ENCODE measurements around the gene GRIN2A. TPM values are rescaled to one million over a fixed set of nuclear protein-coding genes. Genes with fewer than 3 reads are reported as not detected.

The GRIN2A gene
- polyA plus RNA-seq, 12 donors = 0.11 to 1.00 (median 0.36) TPM; not detected in 2

DNA sequence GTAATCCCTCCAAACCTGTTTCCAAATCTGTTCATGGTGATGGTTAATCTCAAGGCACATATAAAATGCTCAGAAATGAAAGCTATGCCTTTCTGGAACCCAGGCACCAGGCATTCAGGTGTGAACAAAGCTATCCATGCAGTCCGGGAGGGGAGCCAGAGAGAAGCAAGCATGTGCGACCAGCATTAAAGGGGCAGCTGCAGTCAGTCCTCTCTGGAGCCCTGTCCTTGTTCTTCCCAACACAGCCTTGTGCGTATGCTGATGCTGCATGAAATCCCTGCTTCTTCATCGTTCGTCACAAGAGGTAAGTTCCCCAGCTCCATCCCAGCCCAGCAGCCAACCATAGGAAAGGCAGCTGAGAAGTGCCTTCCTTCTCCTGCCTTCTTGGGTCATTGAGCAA is 148.7 kb downstream of the GRIN2A start:
- DNase-seq = no peak

DNA sequence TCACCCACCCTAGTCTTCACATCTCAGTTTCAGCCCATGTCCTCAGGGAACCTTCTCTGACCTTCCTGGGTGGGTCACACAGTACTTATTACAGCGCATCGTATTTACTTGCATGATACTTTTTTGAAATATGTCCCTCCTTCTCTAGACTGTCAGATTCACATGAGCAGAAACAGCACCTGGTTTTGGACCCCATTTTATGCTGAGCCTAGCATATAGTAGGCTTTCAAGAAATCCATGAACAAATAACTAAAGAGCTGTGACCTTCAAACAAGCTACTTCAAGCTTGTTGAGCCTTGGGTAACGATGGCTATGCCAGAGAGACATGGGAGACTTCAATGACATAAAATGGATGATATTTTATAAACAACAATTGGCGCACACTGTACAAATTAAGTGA is 150.3 kb downstream of the GRIN2A start:
- no peak for DNase-seq

DNA sequence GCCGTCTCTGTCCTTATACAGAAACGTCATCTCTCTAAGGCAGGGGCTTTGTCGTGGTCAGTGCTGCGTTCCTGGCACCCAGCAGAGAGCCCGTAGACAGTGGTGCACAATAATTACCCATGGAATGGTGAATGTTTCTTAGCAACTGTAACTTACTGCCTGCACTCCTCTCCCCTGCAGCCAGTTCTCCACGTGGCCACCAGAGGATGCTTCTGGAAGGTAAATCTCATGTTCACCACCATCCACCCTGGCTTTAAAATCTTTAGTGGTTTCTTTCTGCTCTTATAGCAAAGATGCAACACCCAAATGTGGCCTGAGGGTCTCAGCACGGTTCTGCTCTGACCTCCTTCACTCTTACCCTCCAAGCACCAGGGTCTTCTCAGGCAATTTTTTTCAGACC is 150.8 kb downstream of the GRIN2A start:
- DNase-seq = no peak

DNA sequence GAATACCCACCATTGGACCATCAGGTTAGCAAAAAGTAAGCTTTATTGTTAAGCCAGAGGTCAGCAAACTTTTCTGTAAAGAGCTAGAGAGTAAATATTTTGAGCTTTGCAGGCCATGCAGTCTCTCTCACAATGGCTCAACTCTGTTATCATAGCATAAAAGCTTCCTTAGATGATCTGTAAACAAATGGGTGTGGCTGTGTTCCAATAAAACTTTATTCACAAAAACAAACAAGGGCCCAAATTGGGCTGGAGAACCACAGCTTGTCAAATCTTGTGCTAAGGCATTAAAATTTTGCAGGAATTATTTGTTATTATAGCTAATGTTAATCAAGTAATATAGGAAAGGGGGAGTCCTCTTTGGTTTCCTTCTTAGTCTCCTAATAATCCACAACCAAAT is 153.6 kb downstream of the GRIN2A start:
- no peak for DNase-seq

DNA sequence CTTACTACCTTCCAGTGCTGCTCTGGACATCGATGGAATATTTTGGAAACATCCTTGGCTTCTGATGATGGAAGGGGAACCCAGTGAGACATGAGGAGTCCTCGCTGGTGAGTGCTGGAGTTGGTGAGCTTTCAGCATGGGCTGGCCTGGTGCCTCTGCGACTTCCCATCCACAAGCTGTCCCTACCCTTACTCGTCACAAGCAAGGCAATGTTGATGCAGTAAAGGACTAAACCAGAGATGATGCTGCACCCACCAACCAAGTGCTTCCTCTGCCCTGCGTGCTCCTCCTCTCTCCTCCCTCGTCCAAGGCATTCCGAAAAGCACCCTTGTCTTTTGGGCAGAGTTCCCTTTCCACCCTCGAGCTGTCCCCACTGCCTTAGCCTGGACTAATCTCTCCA is 154.7 kb downstream of the GRIN2A start:
- no peak for DNase-seq

DNA sequence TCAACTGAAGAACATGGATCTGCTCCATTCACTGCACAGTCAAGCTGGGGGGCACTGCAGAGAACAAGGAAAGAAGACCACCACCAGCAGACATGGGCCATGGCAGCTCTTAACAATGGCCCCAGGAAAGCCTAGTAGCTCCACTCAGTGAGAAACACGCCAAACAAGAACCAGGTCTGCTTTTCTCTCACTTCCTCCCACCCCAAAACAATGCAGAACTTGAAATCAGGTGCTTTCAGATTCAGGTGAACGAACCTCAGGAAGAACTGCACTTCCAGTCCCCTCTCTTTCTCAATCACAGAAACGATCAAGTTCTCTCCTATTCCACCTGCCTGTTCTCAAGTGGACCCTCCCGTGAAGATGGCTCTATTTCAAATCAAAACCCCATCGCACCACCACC is 155.6 kb downstream of the GRIN2A start:
- no peak for DNase-seq

DNA sequence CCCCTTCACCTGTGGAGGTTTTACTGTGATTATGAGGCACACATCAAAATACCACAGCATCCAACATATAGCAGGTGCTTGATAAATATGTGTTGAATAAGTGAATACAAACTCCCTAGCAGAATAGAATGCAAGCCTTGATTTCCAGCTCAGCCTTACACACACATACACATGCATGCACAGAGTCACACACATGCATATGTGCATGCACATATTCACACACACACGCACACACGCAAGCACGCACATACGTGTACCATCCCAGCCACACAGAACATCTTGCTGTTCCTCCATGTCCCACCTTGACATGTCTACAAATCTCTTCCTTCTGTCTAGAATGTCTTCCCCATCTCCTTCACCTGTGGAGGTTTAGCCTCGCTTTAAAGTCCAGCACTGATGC is 160.1 kb downstream of the GRIN2A start:
- DNase-seq = no peak

DNA sequence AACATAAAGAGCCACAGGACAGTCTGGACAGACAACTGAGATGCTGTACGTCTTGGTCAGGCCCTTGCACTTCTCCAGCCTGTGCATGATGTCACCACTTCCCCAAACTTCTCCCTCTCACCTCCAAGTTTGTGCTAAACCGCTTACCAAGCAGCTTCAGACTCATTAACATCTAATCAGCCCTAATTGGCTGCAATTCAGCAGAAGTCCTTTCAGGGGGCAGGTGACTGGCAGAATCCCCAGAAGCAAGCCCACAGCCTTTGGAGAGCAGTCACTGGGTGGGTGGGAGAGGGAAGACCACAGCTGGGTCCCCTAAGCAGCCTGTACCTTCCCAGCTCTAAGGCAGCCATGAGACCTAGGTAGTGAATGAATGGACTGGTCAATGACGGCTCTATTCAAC is 161.4 kb downstream of the GRIN2A start:
- no peak for DNase-seq

DNA sequence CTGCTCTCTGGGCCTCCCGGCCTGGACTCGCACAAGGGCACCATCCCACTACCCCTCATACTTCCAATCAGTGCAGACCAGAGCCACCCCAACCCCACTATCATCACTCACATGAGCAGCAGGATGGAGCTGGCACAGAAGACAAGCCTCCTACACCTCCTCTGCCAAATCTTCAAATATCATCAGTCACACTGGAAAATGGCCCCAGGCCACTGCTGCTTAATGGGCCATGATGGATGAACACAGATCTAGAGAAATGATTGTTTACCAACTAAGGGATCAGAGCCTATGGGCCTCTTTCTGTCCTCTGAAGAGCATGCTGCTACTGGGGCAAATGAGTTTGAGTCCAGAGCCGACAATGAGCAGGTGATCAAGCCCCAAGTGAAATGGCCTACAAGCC is 165.5 kb downstream of the GRIN2A start:
- no peak for DNase-seq

DNA sequence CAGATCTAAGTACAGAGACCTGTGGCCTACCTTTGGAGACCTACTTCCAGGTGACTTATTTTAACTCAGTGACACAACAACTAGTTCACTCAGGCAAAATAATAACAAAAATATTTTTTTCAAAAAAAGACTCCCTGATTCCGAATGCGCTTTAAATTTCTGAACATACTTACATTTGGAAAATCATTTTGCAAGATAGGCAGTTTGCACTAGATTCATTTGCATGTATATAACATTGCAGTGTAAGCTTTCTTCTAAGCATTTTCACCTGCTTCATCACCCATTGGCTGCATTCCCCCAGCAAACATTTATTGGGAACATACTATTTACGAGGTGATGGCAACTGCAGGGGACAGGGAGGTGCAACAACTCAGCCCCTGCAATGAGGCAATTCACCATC is 166.8 kb downstream of the GRIN2A start:
- DNase-seq = no peak

DNA sequence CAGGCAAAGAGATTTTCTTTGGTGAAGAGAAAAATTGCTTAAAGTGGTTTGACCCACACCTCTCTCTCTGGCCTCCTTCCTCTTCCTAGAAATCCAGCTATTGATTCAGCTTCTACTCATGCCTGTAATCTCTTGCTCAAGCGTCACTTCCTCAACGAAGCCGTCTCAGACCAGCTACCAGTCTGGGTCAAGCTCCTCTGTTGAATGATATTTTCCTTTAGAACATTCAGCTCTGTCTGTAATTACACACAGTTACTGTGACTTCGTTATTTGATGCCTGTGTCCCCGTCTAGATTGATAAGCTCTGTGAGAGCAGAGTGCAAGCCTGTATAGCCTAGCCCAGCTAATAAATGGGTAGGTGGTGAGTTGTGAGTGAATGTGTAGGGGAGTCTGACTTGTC is 168.5 kb downstream of the GRIN2A start:
- DNase-seq = no peak

DNA sequence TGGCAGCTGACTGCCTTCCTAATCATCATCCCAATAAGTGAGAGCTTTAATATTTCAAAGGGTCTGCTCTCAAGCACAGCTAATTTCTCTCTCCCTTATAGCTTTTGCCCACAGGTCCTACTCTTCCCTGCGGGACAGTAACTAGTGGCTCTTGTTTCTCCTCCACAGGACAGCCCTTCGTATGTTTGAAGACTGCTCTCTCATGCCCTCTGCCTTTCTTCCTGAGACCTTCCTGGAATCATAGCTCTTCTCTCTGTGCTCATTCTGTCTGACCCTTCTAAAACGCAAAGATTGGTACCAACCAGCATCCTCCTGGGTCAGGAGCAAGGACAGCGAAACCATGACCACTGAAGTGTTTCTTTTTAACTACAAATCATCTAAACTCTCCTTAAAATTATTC is 168.9 kb downstream of the GRIN2A start:
- DNase-seq = no peak

DNA sequence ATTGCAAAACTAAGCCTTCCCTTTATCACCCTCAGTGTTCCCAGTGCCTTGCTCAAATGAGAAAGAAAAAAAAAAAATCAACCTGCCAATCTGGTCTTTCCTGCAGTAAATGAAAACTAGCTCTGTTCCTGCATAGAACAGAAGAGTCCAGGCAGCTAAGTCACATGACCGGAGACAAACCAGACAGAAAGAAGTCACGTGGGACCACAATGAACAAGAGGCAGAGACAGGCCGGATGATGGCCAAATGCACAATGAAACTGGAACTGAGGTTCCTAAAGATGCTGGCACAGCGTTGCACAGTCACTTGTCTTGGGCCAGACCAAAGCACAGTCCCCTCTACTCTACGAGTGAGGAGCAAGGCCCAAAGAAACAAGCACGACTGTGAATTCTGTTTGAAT is 172.5 kb downstream of the GRIN2A start:
- no peak for DNase-seq

DNA sequence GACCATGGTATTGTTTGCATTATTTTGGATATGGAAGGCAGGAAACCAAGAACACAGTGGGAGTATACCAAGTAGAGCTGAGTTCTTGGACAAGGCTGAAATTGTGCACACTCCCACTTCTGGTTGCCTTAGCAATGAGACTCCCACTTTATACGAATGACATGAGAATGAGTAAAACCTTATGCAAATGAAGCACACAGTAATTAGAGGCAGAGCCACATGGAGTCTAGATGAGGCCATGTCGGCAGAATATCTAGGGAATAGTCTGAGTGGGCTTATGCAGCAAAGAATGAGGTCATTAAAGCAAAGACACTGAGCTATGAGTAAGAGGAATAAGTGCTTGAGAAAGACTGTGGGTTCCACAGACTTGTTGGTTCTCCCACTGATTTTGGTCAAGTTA is 178.7 kb downstream of the GRIN2A start:
- no peak for DNase-seq

DNA sequence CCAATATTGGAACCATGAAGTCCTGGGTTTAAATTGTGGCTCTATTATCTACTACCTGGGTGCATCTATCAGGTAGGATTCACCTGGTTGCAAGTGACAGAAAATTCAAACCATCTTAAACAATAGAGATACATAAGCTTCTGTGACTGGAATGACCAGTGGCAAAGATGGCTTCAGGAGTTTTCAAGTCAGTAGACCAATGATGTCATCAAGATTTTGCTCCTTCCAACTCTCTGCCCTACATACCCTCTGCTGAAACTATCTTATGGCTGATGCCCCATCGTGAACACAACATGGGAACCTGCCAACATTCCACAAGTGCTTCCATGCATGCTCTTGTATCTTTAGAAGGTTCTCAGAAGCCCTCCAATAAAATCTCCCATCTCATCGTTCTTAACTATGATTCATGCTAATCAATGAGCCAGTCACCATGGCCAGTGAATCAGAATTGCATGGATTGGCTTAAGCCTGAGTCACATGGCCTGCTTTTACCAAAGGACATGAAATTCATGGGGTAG is 180.9 kb downstream of the GRIN2A start:
- no peak for DNase-seq

DNA sequence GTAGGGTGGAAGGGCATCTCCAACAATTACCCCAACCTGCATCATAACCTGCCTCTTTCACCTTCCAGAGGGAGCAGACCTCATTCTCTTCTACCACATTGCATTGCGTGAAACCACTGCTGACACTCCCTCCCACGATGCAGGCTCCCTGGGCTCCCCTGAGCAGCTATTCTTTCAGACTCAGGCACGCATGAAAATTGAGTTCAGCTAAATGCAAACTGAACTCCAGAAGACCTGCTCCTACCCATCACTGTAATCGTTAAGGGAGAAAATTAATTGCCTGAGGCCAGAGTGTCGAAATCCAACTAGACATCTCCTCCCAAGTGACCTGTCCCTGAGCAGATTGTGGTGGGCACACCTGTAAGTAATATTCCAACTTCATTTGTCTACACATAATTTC is 186.0 kb downstream of the GRIN2A start:
- no peak for DNase-seq

DNA sequence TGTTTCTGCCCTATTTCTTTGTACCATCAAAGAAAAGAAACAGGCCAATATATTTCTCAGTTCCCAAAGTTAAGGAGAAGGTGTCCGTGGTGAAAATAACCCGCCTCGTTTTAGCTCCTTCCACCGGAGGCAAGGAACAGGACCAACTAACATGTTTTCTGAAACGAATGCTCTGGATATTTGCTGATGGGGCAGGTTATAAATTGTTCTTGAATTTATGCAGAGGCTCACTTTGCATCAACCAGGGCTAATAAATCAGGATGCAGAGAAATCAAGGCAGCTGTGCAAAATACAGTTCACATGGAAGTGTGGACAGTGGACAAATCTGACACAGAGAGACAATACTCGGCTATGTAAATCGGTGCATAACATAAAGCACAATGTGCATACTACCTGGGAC is 189.8 kb downstream of the GRIN2A start:
- DNase-seq = no peak

DNA sequence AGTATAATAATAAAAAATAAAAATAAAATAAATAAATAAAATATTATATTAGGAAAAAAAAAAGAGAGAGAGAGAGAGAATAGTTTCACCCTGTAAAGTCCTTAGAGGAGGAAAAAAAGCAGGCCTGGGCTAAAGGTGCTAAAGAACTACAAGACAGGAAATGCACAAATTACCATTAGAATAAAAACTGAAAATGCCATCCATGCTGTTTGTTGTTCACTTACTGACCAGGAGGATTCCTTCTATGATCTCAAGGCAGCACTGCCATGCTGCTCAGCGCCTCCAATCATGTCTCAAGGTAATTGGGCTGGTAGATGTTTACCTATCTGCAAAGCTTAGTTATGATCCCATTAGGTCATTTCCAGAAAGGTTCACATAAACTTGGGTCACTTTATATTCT is 201.2 kb downstream of the GRIN2A start:
- DNase-seq = no peak

DNA sequence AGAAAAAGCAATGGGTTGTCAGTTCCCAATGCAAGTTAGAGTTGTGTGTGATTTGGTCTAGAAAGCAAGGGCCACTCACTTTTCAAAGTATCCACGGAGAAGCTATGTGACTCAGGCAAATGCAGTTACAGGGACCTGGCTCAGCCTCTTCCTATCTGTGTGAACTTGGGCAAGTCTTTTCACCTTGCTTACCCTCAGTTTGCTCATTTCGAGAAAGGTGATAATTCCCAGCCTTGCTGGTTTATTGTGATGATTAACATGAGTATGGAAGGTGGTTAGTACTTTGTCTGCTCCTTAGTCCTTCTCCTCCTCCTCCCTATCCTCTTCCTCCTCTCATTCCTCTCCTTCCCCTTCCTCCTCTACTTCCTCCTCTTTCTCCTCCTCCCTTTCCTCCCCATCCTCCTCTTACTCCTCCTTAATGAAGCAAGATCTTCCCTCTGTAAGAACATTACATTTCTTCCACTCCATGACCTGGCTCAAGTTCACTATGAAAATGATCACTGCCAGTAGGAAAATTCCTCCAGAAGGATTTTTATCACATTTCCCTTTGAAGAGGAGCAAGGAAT is 204.0 kb downstream of the GRIN2A start:
- DNase-seq = no peak

DNA sequence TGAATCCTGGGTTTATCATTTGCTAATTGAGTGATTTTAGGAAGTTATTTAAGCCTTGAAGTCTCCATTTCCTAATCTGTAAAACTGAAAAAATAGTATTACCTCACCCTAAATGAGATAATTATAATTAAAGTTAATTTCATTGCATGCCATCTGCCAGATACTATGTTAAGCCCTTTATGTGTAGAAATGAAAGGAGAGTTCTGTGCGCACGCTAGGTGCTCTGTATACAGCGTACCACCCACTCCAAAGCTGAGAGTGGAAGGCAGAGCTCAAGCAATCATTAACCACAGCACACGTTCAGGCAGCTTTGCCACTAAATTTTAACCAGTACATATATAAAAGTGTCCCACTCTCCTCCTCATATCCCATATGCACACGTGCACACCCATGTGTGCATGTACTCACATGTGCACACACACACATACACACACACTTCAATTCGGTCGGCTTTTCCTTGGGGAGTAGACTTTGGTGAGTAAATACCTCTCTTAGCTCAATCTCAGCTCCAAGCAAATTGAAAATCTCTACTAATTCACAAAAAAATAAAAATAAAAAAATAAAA is 204.8 kb downstream of the GRIN2A start:
- DNase-seq = no peak

DNA sequence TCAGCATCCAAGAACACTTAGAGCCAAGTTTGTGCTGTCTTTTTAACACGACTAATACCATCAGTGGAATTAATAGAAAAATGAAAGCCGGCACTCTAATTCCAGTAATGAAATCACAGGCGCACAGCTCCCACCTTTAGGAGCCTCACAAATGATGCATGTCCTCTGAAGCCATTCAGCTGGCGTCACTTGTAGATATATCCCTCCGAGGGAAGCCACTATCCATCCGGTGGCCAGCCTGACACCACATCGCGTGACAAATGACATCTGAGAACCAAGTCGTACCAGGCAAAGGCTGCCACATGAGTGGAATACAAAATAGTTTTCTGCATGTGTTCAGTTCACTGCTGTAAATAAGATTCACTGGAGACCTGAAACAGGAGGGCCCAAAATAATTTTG is 205.6 kb downstream of the GRIN2A start:
- DNase-seq = no peak

DNA sequence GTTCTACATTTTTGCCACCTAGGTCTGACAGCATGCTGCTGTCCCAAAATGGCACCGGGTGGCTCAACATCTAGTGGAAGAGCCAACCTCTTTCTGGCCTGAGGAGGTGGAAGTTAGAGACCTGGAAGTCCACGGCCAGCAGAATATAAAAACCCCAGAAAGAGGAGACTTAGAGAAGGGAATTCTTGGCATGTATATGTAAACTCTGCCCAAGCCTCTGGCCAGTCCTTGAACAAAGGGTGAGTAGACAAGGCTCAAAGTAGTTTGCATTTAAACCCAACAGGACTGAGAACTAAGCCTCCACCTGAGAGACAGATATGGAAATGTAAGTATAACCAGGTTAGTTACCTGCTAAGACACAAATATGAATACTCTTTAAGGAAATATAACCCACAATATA is 210.3 kb downstream of the GRIN2A start:
- DNase-seq = no peak

DNA sequence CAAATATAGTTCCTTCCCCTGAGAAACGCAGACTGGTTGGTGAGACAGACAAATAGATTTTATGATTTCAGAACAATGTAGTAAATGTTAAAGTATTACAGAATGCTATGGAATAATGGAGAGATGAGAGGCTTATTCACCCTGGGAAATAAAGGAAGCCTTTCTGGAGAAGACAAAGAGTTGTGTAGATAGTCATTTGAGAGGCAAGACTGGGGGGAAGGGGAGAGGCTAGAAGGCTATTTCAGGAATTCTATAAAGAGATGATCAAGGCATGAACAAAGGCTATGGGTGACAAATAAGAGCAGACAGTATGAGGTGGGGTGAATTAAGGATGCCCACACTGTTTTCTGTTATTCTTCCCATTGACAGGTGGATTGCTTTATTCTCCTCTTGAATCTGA is 211.4 kb downstream of the GRIN2A start:
- no peak for DNase-seq

DNA sequence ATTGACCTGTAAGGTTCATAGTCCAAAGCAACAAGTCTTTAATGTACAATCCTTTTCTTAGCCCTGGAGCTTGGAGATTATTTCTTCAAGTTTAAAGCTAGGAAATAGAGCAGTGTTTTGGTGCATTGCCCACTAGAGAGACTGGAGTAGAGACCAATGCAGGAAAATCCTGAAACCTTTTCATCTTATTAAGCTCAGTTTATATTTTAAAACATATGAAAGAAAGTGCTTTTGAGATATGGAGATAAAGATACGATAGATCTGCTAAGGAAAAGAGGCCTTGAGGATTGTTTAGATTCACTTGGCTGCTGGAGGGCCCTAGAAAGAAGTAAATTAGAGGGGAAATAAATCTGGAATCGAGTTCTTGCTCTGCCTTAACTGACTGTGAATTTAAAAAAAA is 212.0 kb downstream of the GRIN2A start:
- DNase-seq = no peak

Measured in muscle of arm (tissue), 12 donors.